GM12878 (cell line): ENCODE results near the gene LMOD1.

ENCODE experiments used
- CEBPZ ChIP-seq: fragments of 150-350 bp; IDR thresholded peaks from 2 replicates; pipeline ENCODE4 v1.6.1; 2016; ENCODE audit warnings: low read depth, low read length
- CTCF ChIP-seq, 3 experiments: IDR thresholded peaks in 2 of 3; conservative IDR thresholded peaks in 1 of 3; 2 replicates each; pipeline ENCODE4 v1.5.1; 2011; ENCODE audit warnings: low read depth in 3 of 3, low read length in 3 of 3, mild to moderate bottlenecking in 3 of 3, control low read depth in 2 of 3, moderate library complexity in 2 of 3, inconsistent platforms in 1 of 3, mixed read lengths in 1 of 3; ENCODE audit not compliant: control insufficient read depth in 2 of 3, insufficient read depth in 1 of 3; ENCODE audit errors: extremely low read depth in 1 of 3
- E2F4 ChIP-seq: IDR thresholded peaks from 2 replicates; pipeline ENCODE4 v1.6.1; 2012; ENCODE audit warnings: low read depth, low read length, improper control_type of control experiment
- HDAC2 ChIP-seq: fragments of 200-600 bp; sonication (generic); IDR thresholded peaks from 2 replicates; pipeline ENCODE4 v1.6.1; 2017
- MAX ChIP-seq: IDR thresholded peaks from 2 replicates; pipeline ENCODE4 v1.6.1; 2012; ENCODE audit warnings: low read depth, low read length, improper control_type of control experiment
- USF1 ChIP-seq: IDR thresholded peaks from 2 replicates; pipeline ENCODE4 v1.6.1; 2011; ENCODE audit warnings: borderline replicate concordance, low read depth, mild to moderate bottlenecking, moderate library complexity, mixed read lengths, low read length; ENCODE audit not compliant: insufficient read depth; ENCODE audit errors: extremely low read length
- ZBTB33 ChIP-seq: fragments of 450-650 bp; IDR thresholded peaks from 2 replicates; pipeline ENCODE4 v1.6.1; 2017; ENCODE audit warnings: mild to moderate bottlenecking
- ZNF274 ChIP-seq: IDR thresholded peaks from one replicate; pipeline ENCODE4 v1.8.0; 2011; ENCODE audit not compliant: insufficient read length, insufficient read depth

GRCh38 chr1:201955009-201955728 lies 8.8 kb upstream of the LMOD1 start, which contains the start of gene TIMM17A:
- TF ChIP-seq ZBTB33 (no peak), CTCF (IDR thresholded peaks at IDR 0.05 in 2 of 3, conservative IDR thresholded peaks at IDR 0.05 in 1 of 3; ENCODE audit: control insufficient read depth in 2 of 3, extremely low read depth in 1 of 3, insufficient read depth in 1 of 3, low read depth in 3 of 3, low read length in 3 of 3) (no peak), CEBPZ (0 out of 2 replicates have a peak, but pooled peaks have one; percentile 9), ZNF274 (no peak), MAX (peak; percentile 79), E2F4 (0 out of 2 replicates have a peak, but pooled peaks have one; percentile 11), USF1 (no peak), HDAC2 (no peak; the same call in 1 of the 2 replicates)
